GM12874 (cell line): ENCODE data around the gene SEMA6B.

ENCODE experiments used
- CTCF ChIP-seq: IDR thresholded peaks from 2 replicates; pipeline ENCODE4 v1.5.1; 2011; ENCODE audit warnings: low read depth, mild to moderate bottlenecking, control low read depth, low read length, moderate library complexity; ENCODE audit not compliant: insufficient read depth

Gene SEMA6B

GRCh38 chr19:4497770-4498389 is 61.6 kb downstream of the SEMA6B start:
- no peak for TF ChIP-seq CTCF

GRCh38 chr19:4496304-4496703 is 63.2 kb downstream of the SEMA6B start:
- TF ChIP-seq CTCF = no peak

GRCh38 chr19:4495471-4495870 is 64.0 kb downstream of the SEMA6B start:
- no peak for TF ChIP-seq CTCF

- no peak for TF ChIP-seq CTCF
Observed at GRCh38 chr19:4494691-4495064, 64.8 kb downstream of the SEMA6B start.

GRCh38 chr19:4493929-4494690 is 65.4 kb downstream of the SEMA6B start:
- TF ChIP-seq CTCF = no peak

GRCh38 chr19:4493104-4493928 is 66.2 kb downstream of the SEMA6B start:
- no peak for TF ChIP-seq CTCF
